Spleen (tissue), 7 donors: ENCODE data around the gene EPHB2.

Experiments used
- CTCF ChIP-seq, 11 experiments: fragments of 200-600 bp in 7 of 11; fragments of 450-650 bp in 4 of 11; sonication (generic) in 4 of 11; IDR thresholded peaks in 8 of 11; conservative IDR thresholded peaks in 3 of 11; 1 replicate in 7 of 11; 2 replicates in 4 of 11; pipeline versions ENCODE4 v1.4.0 to v1.8.0; 2016 to 2021; ENCODE audit warnings: antibody characterized with exemption in 11 of 11, inconsistent platforms in 4 of 11, mild to moderate bottlenecking in 1 of 11
- POLR2AphosphoS5 ChIP-seq, 3 donors: sonication (generic); formaldehyde crosslinking; IDR thresholded peaks; one replicate each; pipeline ENCODE4 v1.5.1; 2017; ENCODE audit warnings: antibody characterized with exemption in 3 of 3
- donor health status: DM: no; HTN: no; CAD: no; lungs with moderate emphysema.
- donor health status: DM: no; HTN: no; CAD: no.
- donor health status: DM: no; HTN: no; CAD: no.

GRCh38 chr1:22903113-22903512 is 192.5 kb downstream of the EPHB2 start:
- no peak for TF ChIP-seq CTCF (IDR thresholded peaks at IDR 0.05 in 8 of 11, conservative IDR thresholded peaks at IDR 0.05 in 3 of 11)
- no peak for TF ChIP-seq POLR2AphosphoS5 (IDR thresholded peaks at IDR 0.05)
